Mesothelial cell of epicardium (in vitro differentiated cells): Measurements from ENCODE around the gene FAM53B. TPM values are rescaled to one million over a fixed set of nuclear protein-coding genes. Genes with fewer than 3 reads are reported as not detected.
"Not testable (repeated sequence)": the region's sequence is repeated elsewhere in the genome, so short reads cannot be mapped to it uniquely, and the experiment has no call there.

Experiments used
- DNase-seq, 2 experiments: peaks; one replicate each; pipeline ENCODE4 v3.0.0; 2021; ENCODE audit warnings: low spot score in 2 of 2; ENCODE audit not compliant: unreplicated experiment in 2 of 2
- H3K27ac Mint-ChIP-seq: 2 replicates; pipeline ENCODE4 v1.8.0; 2021; ENCODE audit warnings: mixed read lengths
- H3K27me3 Mint-ChIP-seq: 2 replicates; pipeline ENCODE4 v1.8.0; 2021; ENCODE audit warnings: low read depth, mixed read lengths
- H3K36me3 Mint-ChIP-seq: 2 replicates; pipeline ENCODE4 v1.8.0; 2021; ENCODE audit warnings: mixed read lengths
- H3K4me1 Mint-ChIP-seq: 2 replicates; pipeline ENCODE4 v1.8.0; 2021; ENCODE audit warnings: mixed read lengths
- H3K4me3 Mint-ChIP-seq: 2 replicates; pipeline ENCODE4 v1.8.0; 2021; ENCODE audit warnings: mild to moderate bottlenecking, moderate library complexity, mixed read lengths
- H3K9me3 Mint-ChIP-seq: 2 replicates; pipeline ENCODE4 v1.8.0; 2021; ENCODE audit warnings: mixed read lengths
- total RNA-seq: library from RNA; stranded (reverse); gene quantifications from 3 replicates; pipeline ENCODE4 v1.2.1, GENCODE V29; 2021
- TF ChIP-seq, protein P1 (sequence below): fragments of 200-600 bp; sonication (generic); IDR thresholded peaks from one replicate; pipeline ENCODE4 v1.5.0; 2021; ENCODE audit warnings: antibody characterized with exemption; ENCODE audit not compliant: unreplicated experiment

FAM53B gene
- total RNA-seq, 1 donor from 2014 or later: 42.0 TPM

DNA sequence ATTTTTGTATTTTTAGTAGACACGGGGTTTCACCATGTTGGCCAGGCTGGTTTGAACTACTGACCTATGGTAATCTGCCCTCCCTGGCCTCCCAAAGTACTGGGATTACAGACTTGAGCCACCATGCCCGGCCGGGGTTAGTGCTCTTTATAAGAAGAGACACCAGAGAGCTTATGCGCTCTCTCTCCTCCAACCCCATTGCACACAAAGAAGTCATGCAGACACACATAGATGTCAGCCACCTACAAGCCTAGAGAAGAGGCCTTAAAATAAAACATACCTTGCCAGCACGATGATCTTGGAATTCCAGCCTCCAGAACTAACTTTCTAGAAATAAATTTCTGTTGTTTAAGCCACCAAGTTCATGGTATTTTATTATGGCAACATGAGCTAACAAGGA lies 10.0 kb upstream of the FAM53B start:
- no peaks in the 10 kb centered on the region for H3K27me3 Mint-ChIP-seq
- no peak overlapping the region for H3K4me3 Mint-ChIP-seq
- TF ChIP-seq, protein P1, sequence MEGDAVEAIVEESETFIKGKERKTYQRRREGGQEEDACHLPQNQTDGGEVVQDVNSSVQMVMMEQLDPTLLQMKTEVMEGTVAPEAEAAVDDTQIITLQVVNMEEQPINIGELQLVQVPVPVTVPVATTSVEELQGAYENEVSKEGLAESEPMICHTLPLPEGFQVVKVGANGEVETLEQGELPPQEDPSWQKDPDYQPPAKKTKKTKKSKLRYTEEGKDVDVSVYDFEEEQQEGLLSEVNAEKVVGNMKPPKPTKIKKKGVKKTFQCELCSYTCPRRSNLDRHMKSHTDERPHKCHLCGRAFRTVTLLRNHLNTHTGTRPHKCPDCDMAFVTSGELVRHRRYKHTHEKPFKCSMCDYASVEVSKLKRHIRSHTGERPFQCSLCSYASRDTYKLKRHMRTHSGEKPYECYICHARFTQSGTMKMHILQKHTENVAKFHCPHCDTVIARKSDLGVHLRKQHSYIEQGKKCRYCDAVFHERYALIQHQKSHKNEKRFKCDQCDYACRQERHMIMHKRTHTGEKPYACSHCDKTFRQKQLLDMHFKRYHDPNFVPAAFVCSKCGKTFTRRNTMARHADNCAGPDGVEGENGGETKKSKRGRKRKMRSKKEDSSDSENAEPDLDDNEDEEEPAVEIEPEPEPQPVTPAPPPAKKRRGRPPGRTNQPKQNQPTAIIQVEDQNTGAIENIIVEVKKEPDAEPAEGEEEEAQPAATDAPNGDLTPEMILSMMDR: no peak
- H3K4me1 Mint-ChIP-seq: peaks cover 12% of the 10 kb centered on the region
- H3K9me3 Mint-ChIP-seq: no peaks in the 10 kb centered on the region
- DNase-seq: no peak
- peaks cover 4% of the 10 kb centered on the region for H3K36me3 Mint-ChIP-seq
- H3K27ac Mint-ChIP-seq: no peak overlapping the region

GRCh38 chr10:124748953-124749645 lies 4.9 kb upstream of the FAM53B start:
- no peaks in the 10 kb centered on the region for H3K36me3 Mint-ChIP-seq
- no peak overlapping the region for H3K4me3 Mint-ChIP-seq
- peaks cover 27% of the 10 kb centered on the region for H3K4me1 Mint-ChIP-seq
- TF ChIP-seq, protein P1: no peak
- no peaks in the 10 kb centered on the region for H3K9me3 Mint-ChIP-seq
- no peak overlapping the region for H3K27ac Mint-ChIP-seq
- DNase-seq: no peak
- no peaks in the 10 kb centered on the region for H3K27me3 Mint-ChIP-seq

DNA sequence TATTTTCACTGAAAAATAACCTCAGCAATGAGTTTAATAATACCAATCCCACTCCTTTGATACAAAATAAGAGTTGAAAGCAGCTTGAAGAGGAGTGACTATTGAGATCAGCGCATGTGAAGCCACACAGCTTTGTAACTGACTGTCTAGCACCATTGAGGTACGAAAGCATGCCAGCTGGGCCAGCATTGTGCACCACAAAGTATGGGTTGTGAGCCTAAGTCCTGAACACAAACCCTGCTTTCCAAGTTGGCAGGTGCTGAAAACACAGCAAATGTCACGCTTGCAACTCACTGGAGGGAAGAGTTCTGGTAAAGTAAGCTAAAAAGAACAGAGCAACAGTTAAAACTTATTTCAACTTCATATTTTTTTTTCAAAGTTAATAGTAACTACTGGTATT lies 4.0 kb upstream of the FAM53B start:
- Mint-ChIP-seq H3K27ac (no peak overlapping the region), H3K27me3 (no peaks in the 10 kb centered on the region), H3K36me3 (no peaks in the 10 kb centered on the region), H3K9me3 (no peaks in the 10 kb centered on the region), H3K4me3 (no peak overlapping the region), H3K4me1 (peaks cover 27% of the 10 kb centered on the region)
- TF ChIP-seq, protein P1: no peak
- DNase-seq: no peak

DNA sequence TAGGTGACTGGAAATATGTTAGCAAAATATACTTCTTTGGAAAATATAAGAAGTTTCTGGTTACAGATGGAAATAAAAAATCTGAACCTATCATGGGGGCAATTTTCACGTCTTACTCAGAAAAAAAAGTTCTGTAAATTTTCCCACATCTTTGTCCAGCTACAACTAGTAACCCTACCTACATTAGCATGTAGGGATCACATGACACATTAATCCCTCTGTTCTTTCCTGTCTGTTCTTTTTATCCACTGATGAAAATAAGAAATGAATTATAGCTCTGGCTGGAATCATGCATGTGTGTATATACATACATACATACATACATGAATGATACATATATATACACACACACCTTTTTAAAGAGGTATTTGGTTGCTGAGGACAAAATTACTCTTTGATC lies 3.6 kb upstream of the FAM53B start:
- H3K4me3 Mint-ChIP-seq: no peak overlapping the region
- H3K27me3 Mint-ChIP-seq: no peaks in the 10 kb centered on the region
- peaks cover 27% of the 10 kb centered on the region for H3K4me1 Mint-ChIP-seq
- DNase-seq: no peak
- no peak overlapping the region for H3K27ac Mint-ChIP-seq
- TF ChIP-seq, protein P1: no peak
- H3K36me3 Mint-ChIP-seq: no peaks in the 10 kb centered on the region
- H3K9me3 Mint-ChIP-seq: no peaks in the 10 kb centered on the region

- H3K4me1 Mint-ChIP-seq: peaks cover 33% of the 10 kb centered on the region
- H3K36me3 Mint-ChIP-seq: no peaks in the 10 kb centered on the region
- no peak for DNase-seq
- H3K27me3 Mint-ChIP-seq: no peaks in the 10 kb centered on the region
- H3K9me3 Mint-ChIP-seq: no peaks in the 10 kb centered on the region
- TF ChIP-seq, protein P1: no peak
- no peak overlapping the region for H3K4me3 Mint-ChIP-seq
- peak overlapping the region; percentile 93 for H3K27ac Mint-ChIP-seq
These were observed 2.8 kb upstream of the FAM53B start for GRCh38 chr10:124746992-124747391.

DNA sequence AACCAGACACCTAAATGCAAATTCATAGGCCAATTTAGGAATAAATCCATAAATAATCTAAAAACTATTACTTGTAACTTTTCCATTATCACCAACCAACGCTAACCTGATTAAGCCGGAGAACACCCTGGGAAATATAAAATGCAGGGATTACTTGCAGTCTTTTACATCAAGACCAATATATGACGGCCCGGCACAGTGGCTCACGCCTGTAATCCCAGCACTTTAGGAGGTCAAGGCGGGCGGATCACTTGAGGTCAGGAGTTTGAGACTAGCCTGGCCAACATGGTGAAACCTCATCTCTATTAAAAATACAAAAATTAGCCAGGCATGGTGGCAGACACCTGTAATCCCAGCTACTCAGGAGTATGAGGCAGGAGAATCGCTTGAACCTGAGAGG lies 2.3 kb upstream of the FAM53B start:
- not testable (repeated sequence) for H3K4me3 Mint-ChIP-seq, H3K36me3 Mint-ChIP-seq, DNase-seq, H3K9me3 Mint-ChIP-seq, H3K27me3 Mint-ChIP-seq
- Mint-ChIP-seq H3K27ac (peak overlapping the region; percentile 93), H3K4me1 (peaks cover 39% of the 10 kb centered on the region)
